HUDEP-2 (cell line): ENCODE data around the gene IARS1.
A peak's percentile ranks its signal among the peaks of the same experiment; 100 is the strongest.

Source experiments
- DNase-seq, 76 experiments: peaks; one replicate each; lab custom pipeline; 2025; ENCODE audit not compliant: unreplicated experiment in 76 of 76; lab: John Stamatoyannopoulos, UW

Gene IARS1

GRCh38 chr9:92297611-92298010, 4.1 kb upstream of the IARS1 start:
- no peak for DNase-seq

- DNase-seq: peak in 55 of 76 experiments; percentile 3 to 80 (median 29)
Observed at GRCh38 chr9:92295827-92296258, 2.3 kb upstream of the IARS1 start.

GRCh38 chr9:92295240-92295790, 1.8 kb upstream of the IARS1 start:
- peak in 72 of 76 experiments; percentile 6 to 89 (median 64) for DNase-seq

GRCh38 chr9:92294297-92294676, 790 bp upstream of the IARS1 start:
- peak in 31 of 76 experiments; percentile 3 to 62 (median 19) for DNase-seq

GRCh38 chr9:92293075-92293354, 482 bp downstream of the IARS1 start:
- no peak for DNase-seq

GRCh38 chr9:92292338-92293074, 991 bp downstream of the IARS1 start:
- DNase-seq: peak in 1 of 76 experiments; percentile 5

GRCh38 chr9:92291577-92291976, 1.9 kb downstream of the IARS1 start:
- peak in 5 of 76 experiments; percentile 3 to 26 (median 8) for DNase-seq

GRCh38 chr9:92290785-92291429, 2.6 kb downstream of the IARS1 start:
- no peak for DNase-seq

GRCh38 chr9:92289708-92290390, 3.6 kb downstream of the IARS1 start:
- no peak for DNase-seq

GRCh38 chr9:92279302-92279701, 14.2 kb downstream of the IARS1 start:
- DNase-seq: no peak

GRCh38 chr9:92278110-92278509, 15.4 kb downstream of the IARS1 start:
- no peak for DNase-seq

- DNase-seq: no peak
Observed at GRCh38 chr9:92276331-92277032, 17.0 kb downstream of the IARS1 start.

GRCh38 chr9:92275541-92275940, 18.0 kb downstream of the IARS1 start:
- DNase-seq: no peak

- DNase-seq: no peak
Observed at GRCh38 chr9:92270511-92270910, 23.0 kb downstream of the IARS1 start.

- no peak for DNase-seq
Observed at GRCh38 chr9:92266486-92266885, 27.0 kb downstream of the IARS1 start.

- no peak for DNase-seq
Observed at GRCh38 chr9:92265154-92265553, 28.3 kb downstream of the IARS1 start.

- no peak for DNase-seq
Observed at GRCh38 chr9:92263131-92263530, 30.4 kb downstream of the IARS1 start.

GRCh38 chr9:92257327-92257726, 36.2 kb downstream of the IARS1 start:
- no peak for DNase-seq

GRCh38 chr9:92254381-92255337, 38.8 kb downstream of the IARS1 start:
- DNase-seq: no peak

- DNase-seq: no peak
Observed at GRCh38 chr9:92253656-92254055, 39.8 kb downstream of the IARS1 start.
